ENCODE measurements around the gene CFAP46. TPM values are rescaled to one million over a fixed set of nuclear protein-coding genes. Genes with fewer than 3 reads are reported as not detected.

Gene CFAP46
- total and polyA plus RNA-seq, 2 of the 4 experiments (the other 2 are of a cell fraction) = 1.3 to 1.8 TPM

DNA sequence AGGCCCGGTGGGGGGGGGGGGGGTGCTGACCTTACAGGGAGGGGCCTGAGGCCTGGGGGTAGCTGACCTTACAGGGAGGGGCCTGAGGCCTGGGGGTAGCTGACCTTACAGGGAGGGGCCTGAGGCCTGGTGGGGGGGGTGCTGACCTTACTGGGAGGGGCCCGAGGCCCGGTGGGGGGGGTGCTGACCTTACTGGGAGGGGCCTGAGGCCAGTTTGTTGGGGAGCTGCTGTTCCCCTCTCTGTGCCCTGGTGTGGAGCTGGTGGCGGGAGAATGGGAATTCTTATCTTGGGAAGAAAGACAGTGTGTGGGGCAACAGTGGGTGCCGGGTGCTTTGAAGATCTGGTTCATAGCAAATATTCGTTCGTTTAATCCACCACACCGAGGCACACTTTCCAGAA is 46.6 kb upstream of the CFAP46 start:
- ChIA-PET CTCF (no interaction called here), POLR2A (ENCODE audit: unreplicated experiment) (no interaction called here)
- no peak overlapping the region for H3K23ac ChIP-seq (ENCODE audit: low read depth, low read length)
- no peak overlapping the region for H2BK120ac ChIP-seq (ENCODE audit: low read depth, low read length)
- H3K4me1 ChIP-seq (ENCODE audit: control insufficient read depth, insufficient read depth, low read length) = no peaks in the 10 kb centered on the region
- peaks cover 2% of the 10 kb centered on the region; the same call in 1 of the 2 replicates for H3K27me3 ChIP-seq (ENCODE audit: control insufficient read depth, insufficient read depth, low read length)
- H2BK5ac ChIP-seq (ENCODE audit: low read depth, low read length, poor library complexity, severe bottlenecking) = no peak overlapping the region
- no peak overlapping the region for H3K4ac ChIP-seq (ENCODE audit: low read depth, low read length)
- H3K4me3 ChIP-seq (ENCODE audit: insufficient read depth, low read depth, low read length) = no peak overlapping the region
- H2AK5ac ChIP-seq (ENCODE audit: low read depth, low read length) = no peak overlapping the region
- H3K36me3 ChIP-seq (ENCODE audit: control insufficient read depth, insufficient read depth, low read length) = no peaks in the 10 kb centered on the region
- H3K14ac ChIP-seq (replicated peaks; ENCODE audit: low read depth, low read length) = no peak overlapping the region
- no peak overlapping the region for H2BK15ac ChIP-seq (ENCODE audit: low read depth, low read length)
- TF ChIP-seq, protein P1, sequence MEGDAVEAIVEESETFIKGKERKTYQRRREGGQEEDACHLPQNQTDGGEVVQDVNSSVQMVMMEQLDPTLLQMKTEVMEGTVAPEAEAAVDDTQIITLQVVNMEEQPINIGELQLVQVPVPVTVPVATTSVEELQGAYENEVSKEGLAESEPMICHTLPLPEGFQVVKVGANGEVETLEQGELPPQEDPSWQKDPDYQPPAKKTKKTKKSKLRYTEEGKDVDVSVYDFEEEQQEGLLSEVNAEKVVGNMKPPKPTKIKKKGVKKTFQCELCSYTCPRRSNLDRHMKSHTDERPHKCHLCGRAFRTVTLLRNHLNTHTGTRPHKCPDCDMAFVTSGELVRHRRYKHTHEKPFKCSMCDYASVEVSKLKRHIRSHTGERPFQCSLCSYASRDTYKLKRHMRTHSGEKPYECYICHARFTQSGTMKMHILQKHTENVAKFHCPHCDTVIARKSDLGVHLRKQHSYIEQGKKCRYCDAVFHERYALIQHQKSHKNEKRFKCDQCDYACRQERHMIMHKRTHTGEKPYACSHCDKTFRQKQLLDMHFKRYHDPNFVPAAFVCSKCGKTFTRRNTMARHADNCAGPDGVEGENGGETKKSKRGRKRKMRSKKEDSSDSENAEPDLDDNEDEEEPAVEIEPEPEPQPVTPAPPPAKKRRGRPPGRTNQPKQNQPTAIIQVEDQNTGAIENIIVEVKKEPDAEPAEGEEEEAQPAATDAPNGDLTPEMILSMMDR (conservative IDR thresholded peaks at IDR 0.05; ENCODE audit: low read depth, low read length) = no peak
- TF ChIP-seq, protein P2, sequence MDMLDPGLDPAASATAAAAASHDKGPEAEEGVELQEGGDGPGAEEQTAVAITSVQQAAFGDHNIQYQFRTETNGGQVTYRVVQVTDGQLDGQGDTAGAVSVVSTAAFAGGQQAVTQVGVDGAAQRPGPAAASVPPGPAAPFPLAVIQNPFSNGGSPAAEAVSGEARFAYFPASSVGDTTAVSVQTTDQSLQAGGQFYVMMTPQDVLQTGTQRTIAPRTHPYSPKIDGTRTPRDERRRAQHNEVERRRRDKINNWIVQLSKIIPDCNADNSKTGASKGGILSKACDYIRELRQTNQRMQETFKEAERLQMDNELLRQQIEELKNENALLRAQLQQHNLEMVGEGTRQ (IDR thresholded peaks at IDR 0.05; ENCODE audit: low read depth, low read length) = no peak
- TF ChIP-seq SMC3 (IDR thresholded peaks at IDR 0.05; ENCODE audit: low read depth, low read length) = no peak
- TF ChIP-seq FOS (IDR thresholded peaks at IDR 0.05; ENCODE audit: low read depth, low read length) = no peak
- no peak for TF ChIP-seq RFX5 (IDR thresholded peaks at IDR 0.05; ENCODE audit: low read depth, low read length)
- TF ChIP-seq, protein P3, sequence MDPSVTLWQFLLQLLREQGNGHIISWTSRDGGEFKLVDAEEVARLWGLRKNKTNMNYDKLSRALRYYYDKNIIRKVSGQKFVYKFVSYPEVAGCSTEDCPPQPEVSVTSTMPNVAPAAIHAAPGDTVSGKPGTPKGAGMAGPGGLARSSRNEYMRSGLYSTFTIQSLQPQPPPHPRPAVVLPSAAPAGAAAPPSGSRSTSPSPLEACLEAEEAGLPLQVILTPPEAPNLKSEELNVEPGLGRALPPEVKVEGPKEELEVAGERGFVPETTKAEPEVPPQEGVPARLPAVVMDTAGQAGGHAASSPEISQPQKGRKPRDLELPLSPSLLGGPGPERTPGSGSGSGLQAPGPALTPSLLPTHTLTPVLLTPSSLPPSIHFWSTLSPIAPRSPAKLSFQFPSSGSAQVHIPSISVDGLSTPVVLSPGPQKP (IDR thresholded peaks at IDR 0.05; ENCODE audit: borderline replicate concordance, low read depth, low read length) = no peak
- no peak for TF ChIP-seq CHD1 (IDR thresholded peaks at IDR 0.05; ENCODE audit: low read depth, low read length)
- no peak for TF ChIP-seq MAZ (IDR thresholded peaks at IDR 0.05; ENCODE audit: borderline replicate concordance, low read depth, low read length)
- ATAC-seq (ENCODE audit: low read depth) = no peak
- H2BK20ac ChIP-seq (ENCODE audit: low read depth, low read length) = no peak overlapping the region
- no peak overlapping the region for H4K91ac ChIP-seq (ENCODE audit: insufficient read depth, low read depth, low read length)
- no peak overlapping the region for H4K8ac ChIP-seq (ENCODE audit: low read depth in 2 of 2, low read length in 2 of 2)
- H3K56ac ChIP-seq (ENCODE audit: extremely low read depth, insufficient read depth, low read length) = no peak overlapping the region
- H2AK9ac ChIP-seq (replicated peaks; ENCODE audit: low read depth, low read length, poor library complexity) = no peak overlapping the region
- in situ Hi-C loops (cut with MboI; ENCODE audit: low sequenced_read_pairs) (no loop called here), dilution Hi-C loops (cut with HindIII; ENCODE audit: low sequenced_read_pairs, unreplicated experiment) (no loop called here), intact Hi-C loops (cut with micrococcal nuclease) (no loop called here)
- no peak overlapping the region for H4K5ac ChIP-seq (ENCODE audit: low read depth, low read length)
- no peak for DNase-seq
- no peaks in the 10 kb centered on the region for H4K20me1 ChIP-seq (ENCODE audit: insufficient read depth, low read length)
- no peak overlapping the region for H3K18ac ChIP-seq (ENCODE audit: low read depth, low read length)
- WGBS, 2 experiments (ENCODE audit: extremely low coverage in 2 of 2, insufficient read length in 1 of 2) = 70% methylated on average over 2 of the region's 8 CpGs; no CpG with 5 or more reads in 1 of the 2 experiments
- H3K79me1 ChIP-seq (ENCODE audit: low read depth in 1 of 2, low read length in 2 of 2) = no peaks in the 10 kb centered on the region
- no peaks in the 10 kb centered on the region for H3K9me1 ChIP-seq (ENCODE audit: insufficient read depth, low read length)
- no peak overlapping the region for H3K27ac ChIP-seq (ENCODE audit: insufficient read depth, low read length)
- no peak overlapping the region for H3K9ac ChIP-seq (ENCODE audit: low read depth, low read length)
- no peaks in the 10 kb centered on the region for H3K9me3 ChIP-seq (ENCODE audit: control insufficient read depth, insufficient read depth, low read length)
- H2AFZ ChIP-seq (replicated peaks; ENCODE audit: low read length, poor library complexity) = no peak overlapping the region
- no TSS peak for BruUV-seq (replicated peaks)
- no peak overlapping the region for H3K4me2 ChIP-seq (ENCODE audit: low read depth, low read length)
